T47D (cell line): Measurements from ENCODE around the gene CCND2.

Experiments used
- DNase-seq, 2 experiments: peaks; one replicate each; pipeline versions ENCODE4 v3.0.0 to v3.0.0-alpha.2; 2011 to 2012; ENCODE audit warnings: low read depth in 1 of 2, low spot score in 1 of 2
- JUND ChIP-seq: IDR thresholded peaks from 2 replicates; pipeline ENCODE4 v1.6.1; 2012; ENCODE audit warnings: low read depth
- in situ Hi-C: cut with HindIII; loops from 2 replicates; pipeline ENCODE4 v1.10.0; 2016; ENCODE audit warnings: low sequenced_read_pairs, low pct_unique_long_range_greater_than_20kb

CCND2 gene

GRCh38 chr12:4275870-4276301 is 2.3 kb downstream of the CCND2 start:
- TF ChIP-seq JUND = no peak
- DNase-seq = no peak
- in situ Hi-C loops = no loop called here

- in situ Hi-C loops = no loop called here
- TF ChIP-seq JUND = no peak
- peak; percentile 38 to 62 for DNase-seq
These were observed 3.1 kb downstream of the CCND2 start for GRCh38 chr12:4276524-4277204.

DNA sequence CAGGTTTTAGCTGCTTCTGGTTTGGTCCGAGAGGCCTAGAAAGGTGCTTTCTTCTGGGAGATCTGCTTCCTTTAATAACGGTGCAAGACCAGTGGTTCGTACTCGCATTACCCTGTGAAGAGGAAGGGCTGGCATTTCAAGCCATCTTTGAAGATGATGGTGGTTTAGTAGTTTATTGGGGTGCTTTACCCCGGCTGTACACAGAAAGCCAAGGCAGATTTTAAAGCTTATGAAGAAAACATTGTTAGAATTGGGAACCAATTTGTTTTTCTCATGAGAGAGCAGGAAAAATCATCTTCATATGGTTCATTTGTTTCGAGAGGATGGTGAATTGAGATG is 3.6 kb downstream of the CCND2 start:
- in situ Hi-C loops = no loop called here
- DNase-seq = no peak
- no peak for TF ChIP-seq JUND

DNA sequence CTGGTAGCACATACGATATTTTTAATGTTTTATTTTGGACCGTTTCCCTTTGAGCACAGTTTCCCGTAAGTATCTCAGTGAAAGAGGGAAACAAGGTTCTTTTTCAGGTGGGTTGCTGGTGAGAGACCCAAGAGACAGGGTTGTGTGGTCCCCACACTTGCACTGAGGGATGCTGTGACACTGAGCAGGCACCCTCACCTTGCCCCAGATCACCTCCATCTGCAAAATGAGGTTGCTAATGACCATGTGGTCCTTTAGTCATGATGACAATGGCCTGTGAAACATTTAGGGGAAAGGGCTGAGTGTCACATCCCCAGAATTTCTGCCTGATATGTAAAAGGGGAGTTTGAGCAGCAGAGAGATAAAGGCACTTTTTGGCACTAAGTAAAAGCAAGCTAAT is 4.3 kb downstream of the CCND2 start:
- in situ Hi-C loops = no loop called here
- TF ChIP-seq JUND = no peak
- DNase-seq = no peak

DNA sequence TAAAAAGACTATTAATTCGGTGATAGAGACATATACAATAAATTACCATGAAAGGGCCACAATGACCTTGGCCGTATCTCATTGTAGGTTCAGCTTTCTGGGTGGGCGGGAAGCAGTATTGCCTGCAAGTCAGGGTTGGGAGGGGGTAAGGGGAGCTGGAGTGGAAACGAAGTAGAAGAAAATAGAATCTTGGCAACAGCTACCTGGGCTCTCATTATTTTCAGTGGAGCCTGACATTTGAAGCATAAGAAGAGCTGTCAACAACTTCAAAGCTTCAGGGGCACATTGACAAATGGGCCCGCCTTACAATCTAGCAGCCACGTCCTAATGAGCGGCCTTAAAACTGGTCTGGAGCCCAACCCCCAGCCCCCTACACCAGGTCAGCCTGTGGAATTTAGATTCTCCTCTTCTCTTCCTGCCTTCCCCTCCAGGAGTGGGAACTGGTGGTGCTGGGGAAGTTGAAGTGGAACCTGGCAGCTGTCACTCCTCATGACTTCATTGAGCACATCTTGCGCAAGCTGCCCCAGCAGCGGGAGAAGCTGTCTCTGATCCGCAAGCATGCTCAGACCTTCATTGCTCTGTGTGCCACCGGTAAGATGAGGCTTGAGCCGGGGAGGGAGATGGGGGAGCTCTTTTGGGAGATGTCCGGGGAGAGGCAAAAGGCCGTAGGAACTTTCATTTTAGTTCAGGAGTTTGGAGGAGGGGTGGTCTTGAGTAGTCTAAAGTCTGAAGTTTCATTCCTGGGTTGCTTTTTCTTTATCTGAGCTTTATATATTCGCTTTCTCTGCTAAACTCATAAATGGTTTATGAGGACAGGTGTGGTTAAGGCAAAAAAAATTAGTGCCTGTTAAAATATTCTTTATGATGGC is 5.0 kb downstream of the CCND2 start:
- TF ChIP-seq JUND = no peak
- in situ Hi-C loops = no loop called here

DNA sequence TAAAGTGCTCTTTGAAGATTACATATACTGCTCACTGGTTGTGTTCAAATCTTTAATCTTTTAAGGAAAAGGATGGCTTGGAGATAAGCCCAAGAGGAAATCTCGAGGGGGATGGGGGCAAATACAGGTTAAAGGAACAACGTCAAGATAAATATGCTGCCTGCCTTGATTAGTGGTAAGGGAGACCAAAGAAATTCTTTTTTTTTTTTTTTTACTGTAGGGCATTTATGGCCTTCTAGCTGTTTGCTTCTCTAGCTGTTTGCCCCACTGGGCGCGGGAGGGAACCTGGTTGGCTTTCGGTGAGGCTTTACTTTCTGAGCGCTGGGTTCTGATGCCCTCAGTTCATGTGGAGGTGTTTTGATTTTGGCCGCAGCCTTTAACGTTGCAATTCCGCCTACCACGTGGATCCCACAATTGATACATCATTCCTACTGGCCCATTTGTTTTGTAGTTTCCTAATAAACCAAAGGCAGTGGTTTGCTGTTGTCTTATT is 5.7 kb downstream of the CCND2 start:
- no peak for DNase-seq
- in situ Hi-C loops = no loop called here

More for the DNA sequence above, 5.0 kb downstream of the CCND2 start:
- no peak for DNase-seq

GRCh38 chr12:4280351-4281163 is 7.0 kb downstream of the CCND2 start:
- TF ChIP-seq JUND = no peak
- no peak for DNase-seq
- in situ Hi-C loops = no loop called here

More for the DNA sequence above, 5.7 kb downstream of the CCND2 start:
- TF ChIP-seq JUND = no peak

- no peak for TF ChIP-seq JUND
- in situ Hi-C loops = no loop called here
- DNase-seq = no peak
These were observed 7.7 kb downstream of the CCND2 start for GRCh38 chr12:4281173-4281654.

- in situ Hi-C loops = no loop called here
- TF ChIP-seq JUND = no peak
- DNase-seq = no peak
These were observed 8.7 kb downstream of the CCND2 start for GRCh38 chr12:4282103-4282891.

DNA sequence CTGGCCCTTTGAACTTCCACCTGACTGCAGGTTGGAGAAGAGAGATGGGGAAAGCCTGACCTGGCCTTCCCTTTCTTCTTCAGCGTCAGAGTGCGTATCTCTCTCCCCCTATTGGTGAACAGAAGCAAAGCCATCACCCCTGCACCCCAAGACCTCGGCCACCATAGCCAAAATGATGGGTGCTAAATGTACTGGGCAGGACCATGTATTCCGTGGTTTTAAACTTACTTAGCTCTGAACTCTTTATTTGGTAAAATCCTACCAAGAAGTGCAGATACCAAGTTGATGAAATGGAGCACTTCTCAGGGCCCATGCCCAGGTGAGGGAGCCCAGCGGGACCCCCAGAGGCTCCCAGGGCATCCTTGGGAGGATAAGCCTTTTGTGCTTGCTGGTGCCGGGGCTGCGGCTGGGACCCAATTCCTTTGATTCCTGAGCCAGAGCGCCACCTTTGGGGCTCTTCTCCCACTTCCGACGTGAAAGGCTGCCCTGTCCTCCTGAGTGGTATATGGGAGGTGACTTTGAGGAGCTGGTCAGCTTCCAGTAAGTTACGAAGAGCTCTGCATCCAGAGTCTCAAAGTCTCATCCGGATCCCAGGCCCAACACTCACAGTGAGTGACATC is 9.4 kb downstream of the CCND2 start:
- no peak for DNase-seq
- no peak for TF ChIP-seq JUND
- in situ Hi-C loops = no loop called here

DNA sequence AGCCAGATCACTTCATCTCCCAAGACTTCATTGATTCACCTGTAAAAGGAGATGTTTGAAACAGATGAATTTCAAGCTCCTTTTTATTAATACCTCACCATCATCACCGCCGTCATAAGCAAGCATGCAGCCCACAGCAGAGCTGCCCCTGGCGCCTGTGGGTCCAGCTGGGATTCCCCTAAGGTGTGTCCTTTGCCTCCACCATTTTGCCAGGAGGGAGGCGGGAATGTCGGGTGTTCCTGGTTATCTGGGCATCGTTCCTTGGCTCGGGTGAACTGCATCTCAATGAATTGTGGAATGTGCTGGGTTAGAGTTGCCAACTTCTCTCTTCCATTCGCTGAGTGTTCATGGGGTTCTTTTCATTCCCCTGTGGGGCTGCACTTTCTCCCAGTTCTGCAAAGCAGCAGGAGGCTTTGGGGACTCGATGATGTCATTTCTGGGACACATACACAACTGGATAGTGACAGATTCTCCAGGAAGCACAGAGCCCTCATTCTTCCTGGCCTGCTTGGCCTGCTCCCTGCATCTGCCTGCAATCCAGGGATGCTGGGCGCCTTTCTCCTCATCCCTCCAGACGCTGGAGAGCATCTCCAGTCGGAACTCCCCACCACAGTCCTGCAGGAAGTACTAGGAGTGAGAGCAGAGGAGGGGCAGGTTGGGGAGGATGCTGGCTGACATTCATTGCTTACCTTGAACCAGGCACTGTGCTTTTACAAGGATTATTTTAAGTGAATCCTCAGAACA is 10.1 kb downstream of the CCND2 start:
- in situ Hi-C loops = no loop called here
- TF ChIP-seq JUND = no peak
- DNase-seq = no peak
